Kidney (tissue), 14 donors: Measurements from ENCODE around the gene CRADD. TPM values are rescaled to one million over a fixed set of nuclear protein-coding genes. Genes with fewer than 3 reads are reported as not detected.

Source experiments
- DNase-seq, 5 donors: peaks; one replicate each; pipeline ENCODE4 v3.0.0-alpha.2; 2013 to 2020
- FAIRE-seq: peaks from 2 replicates; lab custom pipeline; 2012; peaks lifted over from hg19 to GRCh38; lab: Jason Lieb, UNC
- H3K27ac ChIP-seq, 2 donors: one replicate each; pipeline ENCODE4 v1.7.0; 2013; ENCODE audit warnings: low read depth in 2 of 2, low read length in 2 of 2, inconsistent platforms in 1 of 2
- H3K27me3 ChIP-seq: one replicate; pipeline ENCODE4 v1.7.1; 2013; ENCODE audit warnings: low read length, inconsistent platforms; ENCODE audit not compliant: control insufficient read depth, insufficient read depth
- H3K36me3 ChIP-seq, 3 donors: one replicate each; pipeline versions ENCODE4 v1.7.0 to v1.7.1; 2013; ENCODE audit warnings: low read length in 3 of 3, control low read depth in 1 of 3, inconsistent platforms in 1 of 3; ENCODE audit not compliant: insufficient read depth in 3 of 3, control insufficient read depth in 2 of 3
- H3K4me1 ChIP-seq, 3 donors: one replicate each; pipeline versions ENCODE4 v1.7.0 to v1.7.1; 2013; ENCODE audit warnings: low read length in 3 of 3, inconsistent platforms in 1 of 3, low read depth in 1 of 3; ENCODE audit not compliant: control insufficient read depth in 2 of 3, insufficient read depth in 2 of 3
- H3K4me3 ChIP-seq, 3 donors: one replicate each; pipeline versions ENCODE4 v1.7.0 to v1.8.1; 2013; ENCODE audit warnings: low read length in 3 of 3, control low read depth in 1 of 3, inconsistent platforms in 1 of 3
- H3K9ac ChIP-seq, 3 donors: one replicate each; pipeline versions ENCODE4 v1.7.0 to v1.7.1; 2013; ENCODE audit warnings: low read length in 3 of 3, control low read depth in 1 of 3, inconsistent platforms in 1 of 3
- H3K9me3 ChIP-seq, 3 donors: one replicate each; pipeline versions ENCODE4 v1.7.0 to v1.7.1; 2013; ENCODE audit warnings: low read length in 3 of 3, control low read depth in 1 of 3, inconsistent platforms in 1 of 3; ENCODE audit not compliant: control insufficient read depth in 2 of 3, insufficient read depth in 1 of 3
- intact Hi-C: fragments of 100-400 bp; cut with DNase I; formaldehyde crosslinking; loops from one replicate; pipeline ENCODE4 v1.11.1; 2022
- polyA plus RNA-seq: library from polyadenylated mRNA; stranded (reverse); fragments of 350-450 nt; fragmentation: Illumina TruSeq; extraction: RNeasy Lipid Tissue Mini Kit (QIAGEN cat#74804); gene quantifications from one replicate; pipeline ENCODE4 v1.2.3, GENCODE V29; 2014; ENCODE audit warnings: low read depth, low replicate concordance; ENCODE audit not compliant: insufficient read depth
- total RNA-seq: library from RNA; stranded (reverse); fragmentation: NEBNext Ultra II Directional; extraction: Animal tissue kit (Norgen Biotek cat#: 25700); gene quantifications from one replicate; pipeline ENCODE4 v1.2.1, GENCODE V29; 2021
- TF ChIP-seq, protein P1 (sequence below): IDR thresholded peaks from 3 replicates; pipeline ENCODE4 v1.5.1; 2012; ENCODE audit warnings: mild to moderate bottlenecking, moderate library complexity, borderline replicate concordance; ENCODE audit not compliant: insufficient read depth; ENCODE audit errors: extremely low read depth
- donor health status: control.
- donor health status: control.
- donor health status: control.
- donor health status: control.
- donor health status: control.
- donor health status: DM: yes; HTN: yes; CAD: no.
- donor health status: Normal renal cell carcinoma (clear cell type).

Gene CRADD
- total and polyA plus RNA-seq, 2 donors from 2014 or later: 19.1 to 28.8 TPM

DNA sequence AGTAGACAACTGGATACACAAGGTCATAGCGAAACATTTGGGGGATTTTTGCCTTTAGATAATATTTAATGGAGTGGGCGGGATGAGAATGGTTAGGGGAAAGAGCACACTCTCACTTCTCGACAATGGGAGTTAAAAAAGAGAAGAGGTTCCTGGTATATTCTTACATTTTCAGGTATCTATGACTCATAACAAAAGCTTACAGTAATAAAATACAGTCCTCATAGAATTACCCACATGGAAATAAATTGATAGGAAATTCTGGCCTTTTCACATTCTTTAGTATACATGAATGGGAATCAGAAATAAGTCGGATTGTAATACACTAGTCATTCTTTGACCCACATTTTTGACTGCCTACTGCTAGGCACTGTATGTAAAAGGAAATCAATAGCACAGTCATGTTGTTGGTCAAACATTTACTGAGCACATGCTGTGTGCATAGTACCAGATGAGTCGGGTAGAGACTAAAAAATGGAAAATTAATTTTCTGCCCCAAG lies 8.2 kb upstream of the CRADD start:
- intact Hi-C loops: no loop called here
- no peak for DNase-seq
- Histone ChIP-seq H3K4me3 (no peak overlapping the region), H3K27ac (no peak overlapping the region), H3K4me1 (no peaks in the 10 kb centered on the region), H3K9me3 (no peaks in the 10 kb centered on the region), H3K27me3 (no peaks in the 10 kb centered on the region), H3K9ac (no peak overlapping the region), H3K36me3 (no peaks in the 10 kb centered on the region)
- TF ChIP-seq, protein P1, sequence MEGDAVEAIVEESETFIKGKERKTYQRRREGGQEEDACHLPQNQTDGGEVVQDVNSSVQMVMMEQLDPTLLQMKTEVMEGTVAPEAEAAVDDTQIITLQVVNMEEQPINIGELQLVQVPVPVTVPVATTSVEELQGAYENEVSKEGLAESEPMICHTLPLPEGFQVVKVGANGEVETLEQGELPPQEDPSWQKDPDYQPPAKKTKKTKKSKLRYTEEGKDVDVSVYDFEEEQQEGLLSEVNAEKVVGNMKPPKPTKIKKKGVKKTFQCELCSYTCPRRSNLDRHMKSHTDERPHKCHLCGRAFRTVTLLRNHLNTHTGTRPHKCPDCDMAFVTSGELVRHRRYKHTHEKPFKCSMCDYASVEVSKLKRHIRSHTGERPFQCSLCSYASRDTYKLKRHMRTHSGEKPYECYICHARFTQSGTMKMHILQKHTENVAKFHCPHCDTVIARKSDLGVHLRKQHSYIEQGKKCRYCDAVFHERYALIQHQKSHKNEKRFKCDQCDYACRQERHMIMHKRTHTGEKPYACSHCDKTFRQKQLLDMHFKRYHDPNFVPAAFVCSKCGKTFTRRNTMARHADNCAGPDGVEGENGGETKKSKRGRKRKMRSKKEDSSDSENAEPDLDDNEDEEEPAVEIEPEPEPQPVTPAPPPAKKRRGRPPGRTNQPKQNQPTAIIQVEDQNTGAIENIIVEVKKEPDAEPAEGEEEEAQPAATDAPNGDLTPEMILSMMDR: no peak
- FAIRE-seq: no peak

DNA sequence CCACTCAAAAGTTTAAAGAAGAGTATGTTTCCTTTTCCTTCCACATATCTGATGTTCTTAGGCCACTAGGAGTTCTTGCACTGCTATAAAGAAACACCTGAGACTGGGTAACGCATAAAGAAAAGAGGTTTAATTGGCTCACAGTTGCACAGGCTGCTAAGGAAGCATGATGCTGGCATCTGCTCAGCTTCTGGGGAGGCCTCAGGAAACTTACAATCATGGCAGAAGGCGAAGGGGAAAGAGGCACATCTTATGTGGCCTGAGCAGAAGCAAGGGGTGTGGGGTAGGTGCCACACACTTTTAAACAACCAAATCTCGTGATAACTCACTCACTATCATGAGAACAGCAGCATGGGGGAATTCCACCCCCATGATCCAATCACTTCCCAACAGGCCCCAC lies 7.7 kb upstream of the CRADD start:
- Histone ChIP-seq H3K27me3 (no peaks in the 10 kb centered on the region), H3K4me1 (no peaks in the 10 kb centered on the region), H3K9ac (no peak overlapping the region), H3K9me3 (no peaks in the 10 kb centered on the region), H3K27ac (no peak overlapping the region), H3K4me3 (no peak overlapping the region), H3K36me3 (no peaks in the 10 kb centered on the region)
- FAIRE-seq (no peak), DNase-seq (no peak)
- TF ChIP-seq, protein P1: no peak
- intact Hi-C loops: no loop called here

DNA sequence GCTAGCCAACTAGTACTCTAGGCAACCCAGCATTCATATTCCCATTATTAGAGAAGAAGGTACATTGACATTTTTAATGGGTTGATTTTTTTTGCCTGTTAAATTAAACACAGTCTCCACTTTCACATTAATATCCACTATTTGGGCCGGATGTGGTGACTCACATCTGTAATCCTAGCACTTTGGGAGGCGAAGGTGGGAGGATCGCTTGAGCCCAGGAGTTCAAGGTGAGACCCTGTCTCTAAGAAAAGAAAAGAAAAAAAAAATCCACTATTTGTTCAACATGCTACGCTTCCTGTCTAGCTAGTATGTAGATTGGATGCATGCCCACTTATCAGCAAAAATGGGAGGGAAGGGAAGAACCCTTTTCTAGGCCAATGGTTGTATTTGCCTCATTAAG lies 7.1 kb upstream of the CRADD start:
- H3K27ac ChIP-seq: no peak overlapping the region
- no peaks in the 10 kb centered on the region for H3K36me3 ChIP-seq
- FAIRE-seq (no peak), DNase-seq (no peak)
- H3K9ac ChIP-seq: no peak overlapping the region
- H3K4me1 ChIP-seq: no peaks in the 10 kb centered on the region
- no peaks in the 10 kb centered on the region for H3K27me3 ChIP-seq
- TF ChIP-seq, protein P1: no peak
- H3K9me3 ChIP-seq: no peaks in the 10 kb centered on the region
- intact Hi-C loops: no loop called here
- H3K4me3 ChIP-seq: no peak overlapping the region

DNA sequence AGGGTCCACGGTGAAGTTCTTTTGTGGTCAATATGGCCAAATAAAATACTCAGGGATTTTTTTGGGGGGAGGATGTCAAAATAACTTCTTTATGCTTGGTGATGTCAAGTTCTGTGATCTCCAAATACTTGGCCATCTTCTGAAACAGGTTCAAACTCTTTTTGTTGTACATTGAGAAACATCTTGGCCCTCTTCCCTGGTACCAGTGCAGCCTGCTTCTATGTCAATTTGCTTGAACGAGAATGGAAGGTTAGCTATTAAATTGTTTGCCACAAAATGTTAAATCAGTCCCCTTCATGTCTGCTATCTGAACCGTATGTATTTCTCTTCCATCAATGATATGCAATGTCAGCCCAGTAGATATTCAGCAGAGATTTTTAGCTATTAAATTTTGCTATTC lies 6.1 kb upstream of the CRADD start:
- Histone ChIP-seq H3K9ac (no peak overlapping the region), H3K4me1 (no peaks in the 10 kb centered on the region), H3K4me3 (no peak overlapping the region), H3K9me3 (no peaks in the 10 kb centered on the region), H3K36me3 (no peaks in the 10 kb centered on the region), H3K27me3 (no peaks in the 10 kb centered on the region), H3K27ac (no peak overlapping the region)
- FAIRE-seq (no peak), DNase-seq (no peak)
- intact Hi-C loops: no loop called here
- TF ChIP-seq, protein P1: no peak
